OCI-LY1 (cell line): ENCODE measurements around the gene ROBO4.

ENCODE experiments used
- H2AFZ ChIP-seq: fragments of 200-600 bp; sonication (generic), shearing (Covaris generic); 2 replicates; pipeline ENCODE4 v1.6.0; 2014; ENCODE audit warnings: antibody characterized with exemption, mild to moderate bottlenecking, low read length
- H3F3A ChIP-seq: fragments of 200-600 bp; sonication (generic), shearing (Covaris generic); 2 replicates; pipeline ENCODE4 v1.6.0; 2014; ENCODE audit warnings: mild to moderate bottlenecking, antibody characterized with exemption, low read length, moderate library complexity; ENCODE audit not compliant: insufficient read depth
- H3K27ac ChIP-seq: fragments of 200-600 bp; sonication (generic); 2 replicates; pipeline ENCODE4 v1.5.1; 2014; ENCODE audit warnings: low read length, mixed run types, mild to moderate bottlenecking, low read depth; ENCODE audit not compliant: poor library complexity, severe bottlenecking
- H3K27me3 ChIP-seq: fragments of 200-600 bp; sonication (generic); 2 replicates; pipeline ENCODE4 v1.6.0; 2014; ENCODE audit warnings: antibody characterized with exemption, mild to moderate bottlenecking, low read length, moderate library complexity; ENCODE audit not compliant: insufficient read depth
- H3K36me3 ChIP-seq: fragments of 200-600 bp; sonication (generic); 2 replicates; pipeline ENCODE4 v1.6.1; 2014; ENCODE audit warnings: mild to moderate bottlenecking, antibody characterized with exemption, low read length, moderate library complexity, mixed read lengths; ENCODE audit not compliant: insufficient read depth
- H3K4me1 ChIP-seq: fragments of 200-600 bp; sonication (generic); 2 replicates; pipeline ENCODE4 v1.5.1; 2014; ENCODE audit warnings: mild to moderate bottlenecking, low read length, moderate library complexity; ENCODE audit not compliant: insufficient read depth, severe bottlenecking
- H3K4me2 ChIP-seq: fragments of 200-600 bp; sonication (generic), shearing (Covaris generic); 2 replicates; pipeline ENCODE4 v1.6.1; 2014; ENCODE audit warnings: low read length
- H3K4me3 ChIP-seq: fragments of 200-600 bp; sonication (generic); 2 replicates; pipeline ENCODE4 v1.5.1; 2014; ENCODE audit warnings: low read length, low read depth, mild to moderate bottlenecking, mixed read lengths; ENCODE audit not compliant: poor library complexity, severe bottlenecking
- H3K79me2 ChIP-seq: fragments of 200-600 bp; shearing (Covaris generic); 2 replicates; pipeline ENCODE4 v1.6.1; 2016; ENCODE audit warnings: mixed run types, low read length, mixed read lengths; ENCODE audit not compliant: insufficient read depth
- H3K9ac ChIP-seq: fragments of 200-600 bp; sonication (generic), shearing (Covaris generic); 2 replicates; pipeline ENCODE4 v1.6.1; 2014; ENCODE audit warnings: mild to moderate bottlenecking, low read length, mixed read lengths
- H3K9me2 ChIP-seq: fragments of 200-600 bp; sonication (generic), shearing (Covaris generic); 2 replicates; pipeline ENCODE4 v1.6.1; 2014; ENCODE audit warnings: low read depth, mild to moderate bottlenecking, low read length, mixed read lengths
- H3K9me3 ChIP-seq: fragments of 200-600 bp; shearing (Covaris generic); 2 replicates; pipeline ENCODE4 v1.6.1; 2014; ENCODE audit warnings: low read length, mixed read lengths
- H4K20me1 ChIP-seq: fragments of 200-600 bp; sonication (generic), shearing (Covaris generic); 2 replicates; pipeline ENCODE4 v1.6.0; 2016; ENCODE audit warnings: mild to moderate bottlenecking, low read length; ENCODE audit not compliant: insufficient read depth
- CTCF ChIP-seq: fragments of 200-600 bp; sonication (generic), shearing (Covaris generic); IDR thresholded peaks from 2 replicates; pipeline ENCODE4 v1.5.1; 2017; ENCODE audit warnings: mild to moderate bottlenecking, antibody characterized with exemption, low read length, moderate library complexity, mixed read lengths
- EZH2 ChIP-seq: fragments of 200-600 bp; sonication (generic), shearing (Covaris generic); IDR thresholded peaks from 2 replicates; pipeline ENCODE4 v1.8.0; 2017; ENCODE audit warnings: borderline replicate concordance, mixed run types, mild to moderate bottlenecking, antibody characterized with exemption, low read length, moderate library complexity, mixed read lengths

ROBO4 gene

GRCh38 chr11:124840666-124841065, 57.0 kb downstream of the ROBO4 start:
- no peaks in the 10 kb centered on the region for H3K27me3 ChIP-seq

GRCh38 chr11:124839972-124840621, 57.6 kb downstream of the ROBO4 start:
- Histone ChIP-seq H2AFZ (no peak overlapping the region), H3K4me1 (peaks cover 5% of the 10 kb centered on the region), H3F3A (no peaks in the 10 kb centered on the region), H3K4me3 (no peak overlapping the region), H3K9ac (no peak overlapping the region), H3K9me2 (no peaks in the 10 kb centered on the region), H3K79me2 (no peaks in the 10 kb centered on the region), H4K20me1 (no peaks in the 10 kb centered on the region), H3K27me3 (no peaks in the 10 kb centered on the region), H3K36me3 (no peaks in the 10 kb centered on the region), H3K9me3 (no peaks in the 10 kb centered on the region), H3K27ac (no peak overlapping the region), H3K4me2 (no peak overlapping the region)
- TF ChIP-seq EZH2 (no peak), CTCF (no peak)

More at GRCh38 chr11:124840666-124841065, 57.0 kb downstream of the ROBO4 start:
- Histone ChIP-seq H3F3A (no peaks in the 10 kb centered on the region), H3K4me1 (peaks cover 5% of the 10 kb centered on the region), H3K4me3 (no peak overlapping the region), H3K36me3 (no peaks in the 10 kb centered on the region), H2AFZ (no peak overlapping the region), H3K9me2 (no peaks in the 10 kb centered on the region), H4K20me1 (no peaks in the 10 kb centered on the region), H3K79me2 (no peaks in the 10 kb centered on the region), H3K4me2 (no peak overlapping the region), H3K9ac (no peak overlapping the region), H3K27ac (no peak overlapping the region), H3K9me3 (no peaks in the 10 kb centered on the region)
- TF ChIP-seq CTCF (no peak), EZH2 (no peak)

- no peak overlapping the region for H2AFZ ChIP-seq
- no peak overlapping the region for H3K4me2 ChIP-seq
- H3K9me2 ChIP-seq, result no peaks in the 10 kb centered on the region
- no peak overlapping the region for H3K9ac ChIP-seq
- TF ChIP-seq CTCF (no peak), EZH2 (no peak)
- H4K20me1 ChIP-seq, result no peaks in the 10 kb centered on the region
- no peaks in the 10 kb centered on the region for H3K27me3 ChIP-seq
- H3F3A ChIP-seq, result no peaks in the 10 kb centered on the region
- no peaks in the 10 kb centered on the region for H3K79me2 ChIP-seq
- peaks cover 5% of the 10 kb centered on the region for H3K4me1 ChIP-seq
- H3K36me3 ChIP-seq, result no peaks in the 10 kb centered on the region
- H3K4me3 ChIP-seq, result no peak overlapping the region
- H3K9me3 ChIP-seq, result no peaks in the 10 kb centered on the region
- no peak overlapping the region for H3K27ac ChIP-seq
These were observed 58.3 kb downstream of the ROBO4 start for GRCh38 chr11:124839128-124839971.
